ENCODE measurements around the gene PRR23B. TPM values are rescaled to one million over a fixed set of nuclear protein-coding genes. Genes with fewer than 3 reads are reported as not detected.

PRR23B gene
- total and polyA plus RNA-seq, 8 donors, result not detected

- Histone ChIP-seq H3K9me3 (no peaks in the 10 kb centered on the region), H3K36me3 (no peaks in the 10 kb centered on the region), H3K4me3 (no peak overlapping the region), H3K4me1 (no peaks in the 10 kb centered on the region), H3K27ac (no peak overlapping the region), H3K27me3 (no peaks in the 10 kb centered on the region)
- WGBS, 2 donors, result 72 to 76% methylated on average over 1 of the region's 1 CpG
- no peak for DNase-seq
- no peak for TF ChIP-seq CTCF (IDR thresholded peaks at IDR 0.05)
- no peak for ATAC-seq
- intact Hi-C loops (cut with DNase I), result no loop called here
- no peak for FAIRE-seq
These were observed 25.0 kb downstream of the PRR23B start for GRCh38 chr3:138995706-138996105.

- no peak for FAIRE-seq
- Histone ChIP-seq H3K9me3 (no peaks in the 10 kb centered on the region), H3K36me3 (no peaks in the 10 kb centered on the region), H3K27me3 (no peaks in the 10 kb centered on the region), H3K27ac (no peak overlapping the region), H3K4me3 (no peak overlapping the region), H3K4me1 (no peaks in the 10 kb centered on the region)
- ATAC-seq, result no peak
- DNase-seq, result no peak
- no peak for TF ChIP-seq CTCF (IDR thresholded peaks at IDR 0.05)
- intact Hi-C loops (cut with DNase I), result no loop called here
- WGBS, 2 donors, result 89 to 94% methylated on average over 2 of the region's 2 CpGs
These were observed 33.5 kb downstream of the PRR23B start for GRCh38 chr3:138987181-138987580.

GRCh38 chr3:138985932-138986331 is 34.8 kb downstream of the PRR23B start:
- no peaks in the 10 kb centered on the region for H3K27me3 ChIP-seq
- no peaks in the 10 kb centered on the region for H3K36me3 ChIP-seq
- no peak overlapping the region for H3K27ac ChIP-seq
- ATAC-seq (no peak), FAIRE-seq (no peak), DNase-seq (no peak)
- H3K9me3 ChIP-seq, result no peaks in the 10 kb centered on the region
- no peaks in the 10 kb centered on the region for H3K4me1 ChIP-seq
- intact Hi-C loops (cut with DNase I), result no loop called here
- no peak for TF ChIP-seq CTCF (IDR thresholded peaks at IDR 0.05)
- WGBS, 2 donors, result 67 to 73% methylated on average over 4 of the region's 4 CpGs
- no peak overlapping the region for H3K4me3 ChIP-seq

- H3K36me3 ChIP-seq, result no peaks in the 10 kb centered on the region
- WGBS, 2 donors, result 56 to 74% methylated on average over 3 of the region's 3 CpGs
- H3K27me3 ChIP-seq, result no peaks in the 10 kb centered on the region
- H3K4me3 ChIP-seq, result no peak overlapping the region
- no peak for DNase-seq
- no peak overlapping the region for H3K27ac ChIP-seq
- intact Hi-C loops (cut with DNase I), result no loop called here
- H3K4me1 ChIP-seq, result no peaks in the 10 kb centered on the region
- no peak for TF ChIP-seq CTCF (IDR thresholded peaks at IDR 0.05)
- no peak for ATAC-seq
- FAIRE-seq, result no peak
- H3K9me3 ChIP-seq, result no peaks in the 10 kb centered on the region
These were observed 35.9 kb downstream of the PRR23B start for GRCh38 chr3:138984816-138985215.

- ATAC-seq (no peak), FAIRE-seq (no peak), DNase-seq (no peak)
- TF ChIP-seq CTCF (IDR thresholded peaks at IDR 0.05), result no peak
- intact Hi-C loops (cut with DNase I), result no loop called here
- Histone ChIP-seq H3K27me3 (no peaks in the 10 kb centered on the region), H3K27ac (no peak overlapping the region), H3K4me1 (no peaks in the 10 kb centered on the region), H3K9me3 (no peaks in the 10 kb centered on the region), H3K36me3 (no peaks in the 10 kb centered on the region), H3K4me3 (no peak overlapping the region)
These were observed 44.7 kb downstream of the PRR23B start for GRCh38 chr3:138976047-138976446.
